Spleen (tissue), 11 donors: Measurements from ENCODE around the gene NR3C2. TPM values are rescaled to one million over a fixed set of nuclear protein-coding genes. Genes with fewer than 3 reads are reported as not detected.

ENCODE experiments used
- DNase-seq: peaks from one replicate; pipeline ENCODE4 v3.0.0-alpha.2; 2020
- H3K27ac ChIP-seq, 8 donors: fragments of 200-600 bp; sonication (generic) in 7 of 8; 1 replicate in 4 of 8; 2 replicates in 4 of 8; pipeline versions ENCODE4 v1.5.0 to v1.8.0; 2016 to 2021; ENCODE audit warnings: inconsistent platforms in 4 of 8, mild to moderate bottlenecking in 4 of 8, moderate library complexity in 1 of 8
- H3K27me3 ChIP-seq, 7 donors: fragments of 200-600 bp; sonication (generic) in 6 of 7; replicated peaks in 1 of 7; 1 replicate in 4 of 7; 2 replicates in 3 of 7; pipeline versions ENCODE4 v1.5.0 to v1.8.0; 2016 to 2021; ENCODE audit warnings: inconsistent platforms in 3 of 7, mild to moderate bottlenecking in 1 of 7
- H3K36me3 ChIP-seq, 6 donors: fragments of 200-600 bp; sonication (generic) in 5 of 6; 1 replicate in 4 of 6; 2 replicates in 2 of 6; pipeline versions ENCODE4 v1.5.0 to v1.8.0; 2016 to 2021; ENCODE audit warnings: inconsistent platforms in 2 of 6
- H3K4me1 ChIP-seq, 6 donors: fragments of 200-600 bp; sonication (generic) in 5 of 6; 1 replicate in 3 of 6; 2 replicates in 3 of 6; pipeline versions ENCODE4 v1.5.0 to v1.8.0; 2016 to 2021; ENCODE audit warnings: inconsistent platforms in 3 of 6
- H3K4me3 ChIP-seq, 8 donors: fragments of 200-600 bp; sonication (generic) in 7 of 8; 1 replicate in 4 of 8; 2 replicates in 4 of 8; pipeline versions ENCODE4 v1.5.0 to v1.8.0; 2016 to 2021; ENCODE audit warnings: inconsistent platforms in 4 of 8, mild to moderate bottlenecking in 4 of 8, moderate library complexity in 2 of 8
- H3K9me3 ChIP-seq, 8 donors: fragments of 200-600 bp; sonication (generic) in 7 of 8; 1 replicate in 4 of 8; 2 replicates in 4 of 8; pipeline versions ENCODE4 v1.5.0 to v1.8.0; 2016 to 2021; ENCODE audit warnings: inconsistent platforms in 4 of 8
- POLR2A ChIP-seq, 3 donors: fragments of 450-650 bp; IDR thresholded peaks; one replicate each; pipeline ENCODE4 v1.5.1; 2017; ENCODE audit warnings: antibody characterized with exemption in 3 of 3, mild to moderate bottlenecking in 1 of 3
- POLR2AphosphoS5 ChIP-seq, 3 donors: sonication (generic); formaldehyde crosslinking; IDR thresholded peaks; one replicate each; pipeline ENCODE4 v1.5.1; 2017; ENCODE audit warnings: antibody characterized with exemption in 3 of 3
- WGBS, 5 donors: extraction: QIAGEN DNeasy Blood & Tissue Kit in 3 of 5; methylation state at CpG; one replicate each; pipeline versions ENCODE4 v1.1.5 to v1.1.7; 2013 to 2018; 5-methylcytosine and 5-hydroxymethylcytosine counted together
- intact Hi-C: fragments of 100-400 bp; cut with DNase I; formaldehyde crosslinking; loops from one replicate; pipeline ENCODE4 v1.15.0; 2023; ENCODE audit warnings: low total_unique reads
- polyA plus RNA-seq, 3 donors: library from polyadenylated mRNA; stranded (reverse); fragments of 200-250 nt; gene quantifications; one replicate each; pipeline ENCODE4 v1.2.1, GENCODE V29; 2013
- total RNA-seq, 7 donors: library from RNA; depleted of rRNA in 3 of 7; stranded (reverse); fragments of >200 nt in 3 of 7; fragmentation: NEBNext Ultra II Directional in 4 of 7; extraction: Animal tissue kit (Norgen Biotek cat#: 25700) in 4 of 7; gene quantifications; one replicate each; pipeline versions ENCODE4 v1.1.0 to v1.2.1, GENCODE V29; 2016 to 2021
- TF ChIP-seq, protein P1 (sequence below), 11 experiments: fragments of 200-600 bp in 7 of 11; fragments of 450-650 bp in 4 of 11; sonication (generic) in 4 of 11; IDR thresholded peaks in 8 of 11; conservative IDR thresholded peaks in 3 of 11; 1 replicate in 7 of 11; 2 replicates in 4 of 11; pipeline versions ENCODE4 v1.4.0 to v1.8.0; 2016 to 2021; ENCODE audit warnings: antibody characterized with exemption in 11 of 11, inconsistent platforms in 4 of 11, mild to moderate bottlenecking in 1 of 11
- donor health status: healthy with polysubstance abuse.
- donor health status: DM: no; HTN: no; CAD: no; lungs with moderate emphysema.
- donor health status: DM: no; HTN: no; CAD: no.
- donor health status: Bipolar disorder and iron deficiency.
- donor health status: healthy.
- donor health status: DM: no; HTN: no; CAD: no.
- donor health status: DM: yes; HTN: yes; CAD: no.

Gene NR3C2
- total and polyA plus RNA-seq, 10 donors: 1.2 to 25.9 (median 16.2) TPM

DNA sequence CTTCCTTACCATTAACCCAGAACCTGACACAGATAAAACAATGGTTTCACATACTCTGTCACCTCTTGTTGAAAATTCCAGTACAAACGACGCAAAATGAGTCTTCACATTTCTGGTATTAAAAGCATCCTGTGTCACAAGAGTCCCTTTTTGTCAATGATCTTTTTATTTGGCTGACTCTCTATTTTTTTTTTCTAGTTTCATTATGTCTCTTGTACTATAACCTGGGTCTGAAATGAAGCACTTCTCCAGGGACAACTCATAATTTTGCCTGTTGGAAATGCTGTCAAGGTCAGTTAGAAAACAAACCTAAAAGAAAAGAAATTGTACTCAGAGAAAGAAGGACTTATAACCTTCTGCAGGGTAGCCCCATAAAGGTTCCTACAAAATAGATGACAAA is 93.1 kb downstream of the NR3C2 start:
- Histone ChIP-seq H3K4me1 (peaks cover 0 to 3% (median 0%) of the 10 kb centered on the region in 6 donors), H3K4me3 (no peak overlapping the region), H3K36me3 (no peaks in the 10 kb centered on the region), H3K27me3 (no peaks in the 10 kb centered on the region), H3K9me3 (no peaks in the 10 kb centered on the region), H3K27ac (no peak overlapping the region)
- WGBS, 5 donors: 52 to 78% (median 61%) methylated on average over 2 of the region's 2 CpGs
- TF ChIP-seq POLR2A (IDR thresholded peaks at IDR 0.05) (no peak), POLR2AphosphoS5 (IDR thresholded peaks at IDR 0.05) (no peak)
- TF ChIP-seq, protein P1, sequence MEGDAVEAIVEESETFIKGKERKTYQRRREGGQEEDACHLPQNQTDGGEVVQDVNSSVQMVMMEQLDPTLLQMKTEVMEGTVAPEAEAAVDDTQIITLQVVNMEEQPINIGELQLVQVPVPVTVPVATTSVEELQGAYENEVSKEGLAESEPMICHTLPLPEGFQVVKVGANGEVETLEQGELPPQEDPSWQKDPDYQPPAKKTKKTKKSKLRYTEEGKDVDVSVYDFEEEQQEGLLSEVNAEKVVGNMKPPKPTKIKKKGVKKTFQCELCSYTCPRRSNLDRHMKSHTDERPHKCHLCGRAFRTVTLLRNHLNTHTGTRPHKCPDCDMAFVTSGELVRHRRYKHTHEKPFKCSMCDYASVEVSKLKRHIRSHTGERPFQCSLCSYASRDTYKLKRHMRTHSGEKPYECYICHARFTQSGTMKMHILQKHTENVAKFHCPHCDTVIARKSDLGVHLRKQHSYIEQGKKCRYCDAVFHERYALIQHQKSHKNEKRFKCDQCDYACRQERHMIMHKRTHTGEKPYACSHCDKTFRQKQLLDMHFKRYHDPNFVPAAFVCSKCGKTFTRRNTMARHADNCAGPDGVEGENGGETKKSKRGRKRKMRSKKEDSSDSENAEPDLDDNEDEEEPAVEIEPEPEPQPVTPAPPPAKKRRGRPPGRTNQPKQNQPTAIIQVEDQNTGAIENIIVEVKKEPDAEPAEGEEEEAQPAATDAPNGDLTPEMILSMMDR (IDR thresholded peaks at IDR 0.05 in 8 of 11, conservative IDR thresholded peaks at IDR 0.05 in 3 of 11): no peak
- no peak for DNase-seq
- intact Hi-C loops: no loop called here

DNA sequence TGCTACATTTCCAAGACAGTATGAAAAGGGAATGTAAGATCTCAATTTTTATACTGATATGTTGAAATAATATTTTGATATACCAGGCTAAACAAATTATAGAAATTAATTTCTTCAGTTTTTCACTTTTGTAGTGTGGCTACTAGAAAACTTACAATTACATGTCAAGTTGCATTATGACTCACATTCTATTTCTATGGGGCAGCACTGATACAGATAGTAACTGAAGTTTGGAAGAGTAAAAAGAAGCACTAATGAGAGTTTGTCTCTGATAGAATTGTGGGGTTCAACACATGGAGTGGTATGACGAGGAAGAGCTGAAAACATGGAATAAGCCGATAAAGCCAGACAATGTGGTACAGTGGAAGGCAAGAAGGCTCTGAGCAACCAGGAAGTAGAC is 95.6 kb downstream of the NR3C2 start:
- intact Hi-C loops: no loop called here
- H3K36me3 ChIP-seq: no peaks in the 10 kb centered on the region
- H3K4me1 ChIP-seq: peaks cover 0 to 3% (median 0%) of the 10 kb centered on the region in 6 donors
- WGBS, 5 donors: 63 to 99% (median 93%) methylated on average over 2 of the region's 2 CpGs
- H3K4me3 ChIP-seq: no peak overlapping the region
- TF ChIP-seq, protein P1 (IDR thresholded peaks at IDR 0.05 in 8 of 11, conservative IDR thresholded peaks at IDR 0.05 in 3 of 11): no peak
- no peak for TF ChIP-seq POLR2AphosphoS5 (IDR thresholded peaks at IDR 0.05)
- no peak for TF ChIP-seq POLR2A (IDR thresholded peaks at IDR 0.05)
- no peak for DNase-seq
- H3K9me3 ChIP-seq: no peaks in the 10 kb centered on the region
- H3K27me3 ChIP-seq: no peaks in the 10 kb centered on the region
- no peak overlapping the region for H3K27ac ChIP-seq

DNA sequence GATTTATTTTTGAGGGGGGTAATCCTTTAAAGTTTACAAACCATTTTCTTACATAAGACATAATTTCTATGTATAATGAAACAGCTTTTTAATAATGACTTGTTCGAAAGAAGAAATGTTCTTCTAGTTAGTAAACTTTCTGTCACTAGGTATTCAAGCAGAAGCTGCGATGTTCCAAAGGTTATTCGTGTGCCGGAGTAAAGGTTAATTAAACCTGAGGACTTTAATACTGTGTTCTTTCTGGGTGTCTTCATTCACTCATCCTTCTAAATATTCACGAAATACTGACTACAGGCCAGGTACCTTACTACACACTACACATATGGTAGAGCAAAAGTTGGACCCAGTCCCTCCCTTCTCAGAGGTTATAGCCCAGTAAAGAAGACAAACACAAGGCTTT is 96.7 kb downstream of the NR3C2 start:
- Histone ChIP-seq H3K27me3 (no peaks in the 10 kb centered on the region), H3K27ac (no peak overlapping the region), H3K36me3 (no peaks in the 10 kb centered on the region), H3K4me3 (no peak overlapping the region), H3K9me3 (peaks cover 0 to 11% (median 1%) of the 10 kb centered on the region in 8 donors), H3K4me1 (peaks cover 0 to 3% (median 0%) of the 10 kb centered on the region in 6 donors)
- TF ChIP-seq POLR2A (IDR thresholded peaks at IDR 0.05) (no peak), POLR2AphosphoS5 (IDR thresholded peaks at IDR 0.05) (no peak)
- TF ChIP-seq, protein P1 (IDR thresholded peaks at IDR 0.05 in 8 of 11, conservative IDR thresholded peaks at IDR 0.05 in 3 of 11): no peak
- DNase-seq: no peak
- intact Hi-C loops: no loop called here
- WGBS, 5 donors: 74 to 79% (median 75%) methylated on average over 5 of the region's 5 CpGs

DNA sequence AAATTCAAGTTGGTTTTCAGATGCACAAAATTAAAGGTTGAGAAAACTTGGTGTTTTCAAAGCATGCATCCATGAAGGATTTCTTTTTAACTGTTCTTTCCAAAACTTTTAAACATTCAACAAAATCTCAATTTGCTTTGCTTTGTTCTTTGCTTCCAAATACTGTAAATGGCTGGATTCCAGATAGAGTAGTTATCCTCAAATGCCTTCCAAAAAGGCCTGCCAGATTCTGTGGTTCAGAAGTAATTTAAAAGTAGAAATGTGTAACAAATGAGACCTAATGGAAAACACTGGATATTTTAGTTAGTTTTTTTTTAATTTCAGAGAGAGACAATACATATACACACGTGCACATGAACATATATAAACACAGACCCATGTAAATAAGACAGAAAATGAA is 97.3 kb downstream of the NR3C2 start:
- peaks cover 0 to 17% (median 7%) of the 10 kb centered on the region in 8 donors for H3K9me3 ChIP-seq
- WGBS, 5 donors: 53 to 79% (median 72%) methylated on average over 1 of the region's 1 CpG

More for the DNA sequence above, 97.3 kb downstream of the NR3C2 start:
- no peaks in the 10 kb centered on the region for H3K36me3 ChIP-seq
- H3K27ac ChIP-seq: no peak overlapping the region
- H3K4me3 ChIP-seq: no peak overlapping the region
- peaks cover 0 to 3% (median 0%) of the 10 kb centered on the region in 6 donors for H3K4me1 ChIP-seq
- no peak for TF ChIP-seq POLR2AphosphoS5 (IDR thresholded peaks at IDR 0.05)
- TF ChIP-seq, protein P1 (IDR thresholded peaks at IDR 0.05 in 8 of 11, conservative IDR thresholded peaks at IDR 0.05 in 3 of 11): no peak
- no peak for TF ChIP-seq POLR2A (IDR thresholded peaks at IDR 0.05)
- intact Hi-C loops: no loop called here
- H3K27me3 ChIP-seq: no peaks in the 10 kb centered on the region
- no peak for DNase-seq
